Measurements from ENCODE around the gene HECTD4.

DNA sequence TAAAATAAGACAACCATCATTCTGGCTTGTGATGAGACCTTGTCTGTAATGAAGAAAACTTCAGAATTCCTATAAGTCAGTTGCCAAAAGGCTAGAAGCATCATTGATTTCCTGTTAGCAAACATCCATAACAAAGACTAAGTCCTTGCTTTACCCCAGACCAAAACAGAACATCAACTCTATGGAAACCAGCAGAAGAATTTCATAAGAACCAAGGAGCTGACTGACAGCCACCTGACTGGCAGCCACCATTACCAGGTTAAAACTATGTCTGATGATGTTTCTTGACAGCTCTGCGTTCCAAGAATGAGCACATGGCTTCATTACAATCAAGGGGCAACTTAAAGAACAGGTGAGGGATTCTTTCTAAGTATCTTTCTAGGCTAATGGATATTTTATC is 29.3 kb downstream of the HECTD4 start:
- TF ChIP-seq POLR2A (IDR thresholded peaks at IDR 0.05) = no peak
- TF ChIP-seq, protein P1, sequence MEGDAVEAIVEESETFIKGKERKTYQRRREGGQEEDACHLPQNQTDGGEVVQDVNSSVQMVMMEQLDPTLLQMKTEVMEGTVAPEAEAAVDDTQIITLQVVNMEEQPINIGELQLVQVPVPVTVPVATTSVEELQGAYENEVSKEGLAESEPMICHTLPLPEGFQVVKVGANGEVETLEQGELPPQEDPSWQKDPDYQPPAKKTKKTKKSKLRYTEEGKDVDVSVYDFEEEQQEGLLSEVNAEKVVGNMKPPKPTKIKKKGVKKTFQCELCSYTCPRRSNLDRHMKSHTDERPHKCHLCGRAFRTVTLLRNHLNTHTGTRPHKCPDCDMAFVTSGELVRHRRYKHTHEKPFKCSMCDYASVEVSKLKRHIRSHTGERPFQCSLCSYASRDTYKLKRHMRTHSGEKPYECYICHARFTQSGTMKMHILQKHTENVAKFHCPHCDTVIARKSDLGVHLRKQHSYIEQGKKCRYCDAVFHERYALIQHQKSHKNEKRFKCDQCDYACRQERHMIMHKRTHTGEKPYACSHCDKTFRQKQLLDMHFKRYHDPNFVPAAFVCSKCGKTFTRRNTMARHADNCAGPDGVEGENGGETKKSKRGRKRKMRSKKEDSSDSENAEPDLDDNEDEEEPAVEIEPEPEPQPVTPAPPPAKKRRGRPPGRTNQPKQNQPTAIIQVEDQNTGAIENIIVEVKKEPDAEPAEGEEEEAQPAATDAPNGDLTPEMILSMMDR (IDR thresholded peaks at IDR 0.05) = no peak
